Panc1 (cell line): Measurements from ENCODE around the gene ASGR2. TPM values are rescaled to one million over a fixed set of nuclear protein-coding genes. Genes with fewer than 3 reads are reported as not detected.

ENCODE experiments used
- ATAC-seq: fragments of 200-7000 bp; cut with Tn5 transposase; 2 replicates; pipeline ENCODE4 v1.9.1; 2020; ENCODE audit warnings: mild to moderate bottlenecking, moderate library complexity
- BruUV-seq: library from RNA; stranded (reverse); fragments of 400-500 nt; replicated peaks from 2 replicates; lab custom pipeline; 2021; lab: Mats Ljungman, UMichigan
- CTCF ChIA-PET: fragments of 300-600 bp; sonication (Branson Sonifier 250); formaldehyde crosslinking; loops from one replicate; lab custom pipeline; 2022; ENCODE audit warnings: antibody characterized with exemption; lab: Charles Lee
- POLR2A ChIA-PET: fragments of 300-600 bp; sonication (Branson Sonifier 250); formaldehyde crosslinking; loops from one replicate; lab custom pipeline; 2022; ENCODE audit warnings: antibody characterized with exemption; lab: Charles Lee
- DNase-seq: peaks from one replicate; pipeline ENCODE4 v3.0.0-alpha.2; 2010; ENCODE audit warnings: low read depth, low spot score
- H3K27ac ChIP-seq: 2 replicates; pipeline ENCODE4 v1.5.1; 2011; ENCODE audit warnings: mild to moderate bottlenecking, low read length, inconsistent platforms
- H3K27me3 ChIP-seq: fragments of 200-500 bp; sonication (Bioruptor generic); 2 replicates; pipeline ENCODE4 v1.6.0; 2014; ENCODE audit warnings: low read length, inconsistent platforms; ENCODE audit not compliant: control insufficient read depth, insufficient read depth
- H3K36me3 ChIP-seq: fragments of 200-500 bp; sonication (Bioruptor generic); 2 replicates; pipeline ENCODE4 v1.5.1; 2014; ENCODE audit warnings: inconsistent platforms, mild to moderate bottlenecking, low read length, moderate library complexity; ENCODE audit not compliant: control insufficient read depth, insufficient read depth
- H3K4me1 ChIP-seq: 2 replicates; pipeline ENCODE4 v1.5.1; 2011; ENCODE audit warnings: inconsistent platforms, mild to moderate bottlenecking, low read length, moderate library complexity; ENCODE audit not compliant: control insufficient read depth, insufficient read depth
- H3K4me3 ChIP-seq, 2 experiments: 2 replicates each; pipeline ENCODE4 v1.5.1; 2011 to 2012; ENCODE audit warnings: low read depth in 2 of 2, low read length in 2 of 2, mild to moderate bottlenecking in 2 of 2, inconsistent platforms in 1 of 2, moderate library complexity in 1 of 2
- H3K9me3 ChIP-seq: fragments of 200-500 bp; sonication (Bioruptor generic); 2 replicates; pipeline ENCODE4 v1.5.1; 2014; ENCODE audit warnings: low read depth, mild to moderate bottlenecking, inconsistent platforms, low read length, moderate library complexity; ENCODE audit not compliant: control insufficient read depth, insufficient read depth
- CTCF ChIP-seq: fragments of 450-650 bp; IDR thresholded peaks from 2 replicates; pipeline ENCODE4 v1.5.1; 2017; ENCODE audit warnings: mild to moderate bottlenecking
- POLR2AphosphoS5 ChIP-seq: IDR thresholded peaks from 2 replicates; pipeline ENCODE4 v1.6.1; 2012; ENCODE audit warnings: mild to moderate bottlenecking, low read depth, low read length, moderate library complexity
- REST ChIP-seq, 2 experiments: IDR thresholded peaks; 2 replicates each; pipeline ENCODE4 v1.6.1; 2011 to 2012; ENCODE audit warnings: low read depth in 2 of 2, control low read depth in 1 of 2, low read length in 1 of 2, mild to moderate bottlenecking in 1 of 2, moderate library complexity in 1 of 2; ENCODE audit not compliant: insufficient read depth in 1 of 2
- SIN3A ChIP-seq: IDR thresholded peaks from 2 replicates; pipeline ENCODE4 v1.6.1; 2012; ENCODE audit warnings: low read depth, mild to moderate bottlenecking, low read length, moderate library complexity, borderline replicate concordance; ENCODE audit not compliant: insufficient read depth
- TCF7L2 ChIP-seq: IDR thresholded peaks from 2 replicates; pipeline ENCODE4 v1.6.1; 2011; ENCODE audit warnings: mild to moderate bottlenecking, low read depth, low read length, inconsistent platforms
- in situ Hi-C: cut with HindIII; loops from 2 replicates; pipeline ENCODE4 v1.10.0; 2016; ENCODE audit warnings: low sequenced_read_pairs, low pct_unique_long_range_greater_than_20kb
- intact Hi-C: fragments of 100-400 bp; cut with micrococcal nuclease; formaldehyde crosslinking; loops from one replicate; pipeline ENCODE4 v1.10.0; 2022; ENCODE audit not compliant: unreplicated experiment
- total RNA-seq: library from RNA; stranded (reverse); gene quantifications from one replicate; pipeline ENCODE4 v1.2.1, GENCODE V29; 2021; ENCODE audit not compliant: unreplicated experiment

Gene ASGR2
- total RNA-seq, 1 experiment from 2014 or later = 0.21 TPM

- ChIA-PET CTCF (interaction anchor here (0.6 to 0.9 kb wide), 2 partner anchors 39 to 45 kb away, joined by 3 to 7 read pairs; no protein-coding TSS in a partner anchor), POLR2A (interaction anchor here (0.7 kb wide), 1 partner anchor 61 kb away, joined by 9 read pairs; no protein-coding TSS in a partner anchor)
- no peak for ATAC-seq
- Histone ChIP-seq H3K27me3 (no peaks in the 10 kb centered on the region), H3K4me3 (no peak overlapping the region), H3K27ac (no peak overlapping the region), H3K9me3 (no peaks in the 10 kb centered on the region), H3K4me1 (no peaks in the 10 kb centered on the region), H3K36me3 (no peaks in the 10 kb centered on the region)
- BruUV-seq = no TSS peak
- DNase-seq = no peak
- TF ChIP-seq SIN3A (no peak), REST (IDR thresholded peaks at IDR 0.05; ENCODE audit: insufficient read depth in 1 of 2, low read depth in 2 of 2, low read length in 1 of 2) (no peak), POLR2AphosphoS5 (no peak), TCF7L2 (no peak), CTCF (no peak)
- intact Hi-C loops (no loop called here), in situ Hi-C loops (no loop called here)
Measured at GRCh38 chr17:7111784-7112509, 2.7 kb downstream of the ASGR2 start.

- BruUV-seq = no TSS peak
- intact Hi-C loops (no loop called here), in situ Hi-C loops (no loop called here)
- H3K9me3 ChIP-seq = no peaks in the 10 kb centered on the region
- no peak overlapping the region for H3K27ac ChIP-seq
- CTCF ChIA-PET = no interaction called here
- H3K4me1 ChIP-seq = no peaks in the 10 kb centered on the region
- POLR2A ChIA-PET = interaction anchor here (0.7 kb wide), 1 partner anchor 62 kb away, joined by 9 read pairs; no protein-coding TSS in a partner anchor
- ATAC-seq (no peak), DNase-seq (no peak)
- no peaks in the 10 kb centered on the region for H3K27me3 ChIP-seq
- no peak overlapping the region for H3K4me3 ChIP-seq
- TF ChIP-seq SIN3A (no peak), REST (IDR thresholded peaks at IDR 0.05; ENCODE audit: insufficient read depth in 1 of 2, low read depth in 2 of 2, low read length in 1 of 2) (no peak), POLR2AphosphoS5 (no peak), TCF7L2 (no peak), CTCF (no peak)
- no peaks in the 10 kb centered on the region for H3K36me3 ChIP-seq
Measured at GRCh38 chr17:7110617-7111306, 3.9 kb downstream of the ASGR2 start.
